ENCODE measurements around the gene TMEM53. TPM values are rescaled to one million over a fixed set of nuclear protein-coding genes. Genes with fewer than 3 reads are reported as not detected.

Gene TMEM53
- total RNA-seq, 1 donor from 2014 or later = 6.3 TPM

GRCh38 chr1:44611866-44612265 lies 62.4 kb downstream of the TMEM53 start:
- DNase-seq (ENCODE audit: low read depth) = no peak
- no peak overlapping the region for H3K4me3 ChIP-seq (ENCODE audit: low read depth, low read length)
- TF ChIP-seq CTCF (conservative IDR thresholded peaks at IDR 0.05; ENCODE audit: low read depth, low read length) = no peak

- DNase-seq (ENCODE audit: low read depth) = no peak
- H3K4me3 ChIP-seq (ENCODE audit: low read depth, low read length) = no peak overlapping the region
- no peak for TF ChIP-seq CTCF (conservative IDR thresholded peaks at IDR 0.05; ENCODE audit: low read depth, low read length)
Measured at GRCh38 chr1:44611419-44611818, 62.9 kb downstream of the TMEM53 start.

GRCh38 chr1:44610527-44611148 lies 63.6 kb downstream of the TMEM53 start:
- no peak for TF ChIP-seq CTCF (conservative IDR thresholded peaks at IDR 0.05; ENCODE audit: low read depth, low read length)
- DNase-seq (ENCODE audit: low read depth) = no peak
- H3K4me3 ChIP-seq (ENCODE audit: low read depth, low read length) = no peak overlapping the region

- DNase-seq (ENCODE audit: low read depth) = no peak
- TF ChIP-seq CTCF (conservative IDR thresholded peaks at IDR 0.05; ENCODE audit: low read depth, low read length) = no peak
- no peak overlapping the region for H3K4me3 ChIP-seq (ENCODE audit: low read depth, low read length)
Measured at GRCh38 chr1:44609768-44610526, 64.3 kb downstream of the TMEM53 start.

GRCh38 chr1:44609412-44609767 lies 64.9 kb downstream of the TMEM53 start:
- no peak for DNase-seq (ENCODE audit: low read depth)
- no peak overlapping the region for H3K4me3 ChIP-seq (ENCODE audit: low read depth, low read length)
- TF ChIP-seq CTCF (conservative IDR thresholded peaks at IDR 0.05; ENCODE audit: low read depth, low read length) = peak; percentile 80

- no peak for DNase-seq (ENCODE audit: low read depth)
Measured at GRCh38 chr1:44608141-44608540, 66.1 kb downstream of the TMEM53 start.

More at GRCh38 chr1:44608141-44608540, 66.1 kb downstream of the TMEM53 start:
- TF ChIP-seq CTCF (conservative IDR thresholded peaks at IDR 0.05; ENCODE audit: low read depth, low read length) = peak; percentile 46
- H3K4me3 ChIP-seq (ENCODE audit: low read depth, low read length) = no peak overlapping the region
